Upper lobe of left lung (tissue), 6 donors: ENCODE data around the gene TMEM45A. TPM values are rescaled to one million over a fixed set of nuclear protein-coding genes. Genes with fewer than 3 reads are reported as not detected.
A peak's percentile ranks its signal among the peaks of the same experiment; 100 is the strongest.

ENCODE experiments used
- ATAC-seq, 2 donors: fragments of 200-7000 bp; cut with Tn5 transposase; one replicate each; pipeline ENCODE4 v1.9.1; 2022; ENCODE audit warnings: mild to moderate bottlenecking in 2 of 2, moderate library complexity in 2 of 2; ENCODE audit not compliant: low FRiP score in 2 of 2
- DNase-seq, 2 donors: peaks; one replicate each; pipeline ENCODE4 v3.0.0-alpha.2; 2019 to 2020
- H3K27ac ChIP-seq, 4 donors: fragments of 200-600 bp; sonication (generic); one replicate each; pipeline ENCODE4 v1.5.1; 2016 to 2019
- H3K27me3 ChIP-seq, 4 donors: fragments of 200-600 bp; sonication (generic); one replicate each; pipeline ENCODE4 v1.5.1; 2017 to 2019
- H3K36me3 ChIP-seq, 4 donors: fragments of 200-600 bp; sonication (generic); one replicate each; pipeline ENCODE4 v1.5.1; 2016 to 2019
- H3K4me1 ChIP-seq, 4 donors: fragments of 200-600 bp; sonication (generic); one replicate each; pipeline ENCODE4 v1.5.1; 2018 to 2019
- H3K4me3 ChIP-seq, 4 donors: fragments of 200-600 bp; sonication (generic); one replicate each; pipeline ENCODE4 v1.5.1; 2017 to 2019; ENCODE audit warnings: mild to moderate bottlenecking in 2 of 4, moderate library complexity in 1 of 4
- H3K9me3 ChIP-seq, 4 donors: fragments of 200-600 bp; sonication (generic); one replicate each; pipeline ENCODE4 v1.5.1; 2018 to 2019
- CTCF ChIP-seq, 6 experiments: fragments of 450-650 bp in 4 of 6; fragments of 200-600 bp in 2 of 6; sonication (generic) in 2 of 6; IDR thresholded peaks; one replicate each; pipeline ENCODE4 v1.5.1; 2016 to 2019; ENCODE audit warnings: antibody characterized with exemption in 6 of 6
- EP300 ChIP-seq, 4 donors: sonication (generic); formaldehyde crosslinking; IDR thresholded peaks; one replicate each; pipeline ENCODE4 v1.5.1; 2017; ENCODE audit warnings: antibody characterized with exemption in 4 of 4, control low read depth in 2 of 4
- POLR2A ChIP-seq, 4 donors: fragments of 450-650 bp; IDR thresholded peaks; one replicate each; pipeline ENCODE4 v1.5.1; 2016 to 2017; ENCODE audit warnings: antibody characterized with exemption in 4 of 4, mild to moderate bottlenecking in 2 of 4
- POLR2AphosphoS5 ChIP-seq, 2 donors: sonication (generic); formaldehyde crosslinking; IDR thresholded peaks; one replicate each; pipeline ENCODE4 v1.5.1; 2017; ENCODE audit warnings: antibody characterized with exemption in 2 of 2
- WGBS, 2 donors: methylation state at CpG; one replicate each; pipeline ENCODE4 v1.1.5; 2017 to 2018; 5-methylcytosine and 5-hydroxymethylcytosine counted together
- total RNA-seq, 6 donors: library from RNA; depleted of rRNA in 4 of 6; stranded (reverse); fragments of >200 nt in 4 of 6; gene quantifications; one replicate each; pipeline versions ENCODE4 v1.1.0 to v1.2.1, GENCODE V29; 2016 to 2021
- donor health status: DM: no; HTN: no; CAD: no; lungs with moderate emphysema.
- donor health status: DM: no; HTN: yes; CAD: no; lungs with severe emphysema.

The TMEM45A gene
- total RNA-seq, 6 donors from 2014 or later: 1.7 to 17.4 (median 5.0) TPM

GRCh38 chr3:100463002-100463401 is 29.4 kb upstream of the TMEM45A start:
- Histone ChIP-seq H3K9me3 (peaks cover 0 to 3% (median 0%) of the 10 kb centered on the region in 4 donors), H3K4me1 (peaks cover 0 to 8% (median 3%) of the 10 kb centered on the region in 4 donors), H3K36me3 (no peaks in the 10 kb centered on the region), H3K27ac (no peak overlapping the region), H3K27me3 (no peaks in the 10 kb centered on the region), H3K4me3 (no peak overlapping the region)
- WGBS, 2 donors: 0 to 4% methylated on average over 3 of the region's 3 CpGs
- DNase-seq: no peak
- ATAC-seq: peak; percentile 79 to 92
- TF ChIP-seq EP300 (IDR thresholded peaks at IDR 0.05) (no peak), POLR2AphosphoS5 (IDR thresholded peaks at IDR 0.05) (no peak), POLR2A (IDR thresholded peaks at IDR 0.05) (no peak), CTCF (IDR thresholded peaks at IDR 0.05) (peak; percentile 37 to 78 (median 62))

GRCh38 chr3:100463646-100464155 is 28.7 kb upstream of the TMEM45A start:
- Histone ChIP-seq H3K4me1 (peaks cover 0 to 8% (median 3%) of the 10 kb centered on the region in 4 donors), H3K27ac (no peak overlapping the region), H3K36me3 (no peaks in the 10 kb centered on the region), H3K27me3 (no peaks in the 10 kb centered on the region), H3K4me3 (no peak overlapping the region), H3K9me3 (peaks cover 0 to 3% (median 0%) of the 10 kb centered on the region in 4 donors)
- DNase-seq (no peak), ATAC-seq (no peak)
- 60 to 64% methylated on average over 3 of the region's 3 CpGs for WGBS, 2 donors
- TF ChIP-seq CTCF (IDR thresholded peaks at IDR 0.05) (no peak), POLR2AphosphoS5 (IDR thresholded peaks at IDR 0.05) (no peak), EP300 (IDR thresholded peaks at IDR 0.05) (no peak), POLR2A (IDR thresholded peaks at IDR 0.05) (no peak)

GRCh38 chr3:100465892-100466777 is 26.3 kb upstream of the TMEM45A start:
- no peak overlapping the region for H3K4me3 ChIP-seq
- peak in 1 of 2 donors; percentile 13 for DNase-seq
- H3K4me1 ChIP-seq: peaks cover 0 to 8% (median 3%) of the 10 kb centered on the region in 4 donors
- H3K36me3 ChIP-seq: no peaks in the 10 kb centered on the region
- 61 to 79% methylated on average over 3 of the region's 3 CpGs for WGBS, 2 donors
- ATAC-seq: no peak
- H3K27me3 ChIP-seq: no peaks in the 10 kb centered on the region
- peaks cover 0 to 3% (median 0%) of the 10 kb centered on the region in 4 donors for H3K9me3 ChIP-seq
- no peak overlapping the region for H3K27ac ChIP-seq
- no peak for TF ChIP-seq EP300 (IDR thresholded peaks at IDR 0.05)
- no peak for TF ChIP-seq POLR2AphosphoS5 (IDR thresholded peaks at IDR 0.05)
- TF ChIP-seq CTCF (IDR thresholded peaks at IDR 0.05): no peak
- TF ChIP-seq POLR2A (IDR thresholded peaks at IDR 0.05): no peak

- Histone ChIP-seq H3K27ac (no peak overlapping the region), H3K9me3 (peaks cover 0 to 3% (median 0%) of the 10 kb centered on the region in 4 donors), H3K36me3 (no peaks in the 10 kb centered on the region), H3K27me3 (no peaks in the 10 kb centered on the region), H3K4me3 (no peak overlapping the region), H3K4me1 (peaks cover 0 to 8% (median 3%) of the 10 kb centered on the region in 4 donors)
- DNase-seq (no peak), ATAC-seq (no peak)
- TF ChIP-seq EP300 (IDR thresholded peaks at IDR 0.05) (no peak), POLR2A (IDR thresholded peaks at IDR 0.05) (no peak), POLR2AphosphoS5 (IDR thresholded peaks at IDR 0.05) (no peak), CTCF (IDR thresholded peaks at IDR 0.05) (no peak)
- 79 to 100% methylated on average over 1 of the region's 1 CpG for WGBS, 2 donors
Observed at GRCh38 chr3:100467133-100467532, 25.3 kb upstream of the TMEM45A start.
